Parathyroid adenoma (tissue), 2 donors: Measurements from ENCODE around the gene C2orf76.
"Not testable (repeated sequence)": the region's sequence is repeated elsewhere in the genome, so short reads cannot be mapped to it uniquely, and the experiment has no call there.

ENCODE experiments used
- H2AFZ ChIP-seq: fragments of 300-600 bp; sonication (generic); one replicate; pipeline ENCODE4 v1.7.0; 2017; ENCODE audit warnings: antibody characterized with exemption, mild to moderate bottlenecking
- H3K27ac ChIP-seq: fragments of 300-600 bp; sonication (generic); one replicate; pipeline ENCODE4 v1.7.0; 2017
- H3K27me3 ChIP-seq: fragments of 300-600 bp; sonication (generic); one replicate; pipeline ENCODE4 v1.7.0; 2017; ENCODE audit warnings: low read length; ENCODE audit not compliant: control insufficient read depth, insufficient read depth
- H3K36me3 ChIP-seq: fragments of 300-600 bp; sonication (generic); one replicate; pipeline ENCODE4 v1.7.0; 2017; ENCODE audit warnings: low read length; ENCODE audit not compliant: control insufficient read depth, insufficient read depth
- H3K4me1 ChIP-seq: fragments of 300-600 bp; sonication (generic); one replicate; pipeline ENCODE4 v1.7.0; 2017; ENCODE audit warnings: control low read depth
- H3K4me2 ChIP-seq: fragments of 300-600 bp; sonication (generic); one replicate; pipeline ENCODE4 v1.7.0; 2017; ENCODE audit warnings: low read length
- H3K4me3 ChIP-seq: fragments of 300-600 bp; sonication (generic); one replicate; pipeline ENCODE4 v1.7.0; 2017; ENCODE audit warnings: low read depth, low read length
- H3K79me2 ChIP-seq: fragments of 300-600 bp; sonication (generic); one replicate; pipeline ENCODE4 v1.7.0; 2017; ENCODE audit warnings: control low read depth
- H3K9ac ChIP-seq: fragments of 300-600 bp; sonication (generic); one replicate; pipeline ENCODE4 v1.7.0; 2017; ENCODE audit warnings: mild to moderate bottlenecking
- H3K9me3 ChIP-seq: fragments of 300-600 bp; sonication (generic); one replicate; pipeline ENCODE4 v1.7.0; 2017; ENCODE audit warnings: low read length; ENCODE audit not compliant: control insufficient read depth
- CTCF ChIP-seq: fragments of 300-600 bp; sonication (generic); IDR thresholded peaks from one replicate; pipeline ENCODE4 v1.7.0; 2017; ENCODE audit warnings: antibody characterized with exemption, mild to moderate bottlenecking
- donor health status: primary hyperparathyroidism.

C2orf76 gene

GRCh38 chr2:119378566-119378965 lies 11.9 kb upstream of the C2orf76 start:
- H3K27me3 ChIP-seq, result no peaks in the 10 kb centered on the region
- no peak overlapping the region for H3K9ac ChIP-seq
- H2AFZ ChIP-seq, result no peak overlapping the region
- no peaks in the 10 kb centered on the region for H3K9me3 ChIP-seq
- H3K27ac ChIP-seq, result no peak overlapping the region
- no peak overlapping the region for H3K4me3 ChIP-seq
- no peaks in the 10 kb centered on the region for H3K79me2 ChIP-seq
- no peak overlapping the region for H3K4me2 ChIP-seq
- TF ChIP-seq CTCF, result no peak
- H3K36me3 ChIP-seq, result no peaks in the 10 kb centered on the region
- peaks cover 7% of the 10 kb centered on the region for H3K4me1 ChIP-seq

GRCh38 chr2:119377993-119378345 lies 11.3 kb upstream of the C2orf76 start:
- Histone ChIP-seq H3K79me2 (no peaks in the 10 kb centered on the region), H3K36me3 (no peaks in the 10 kb centered on the region), H3K4me3 (no peak overlapping the region), H3K4me2 (no peak overlapping the region), H3K9me3 (no peaks in the 10 kb centered on the region), H3K9ac (no peak overlapping the region), H2AFZ (no peak overlapping the region), H3K27ac (no peak overlapping the region), H3K4me1 (peaks cover under 1% of the 10 kb centered on the region), H3K27me3 (no peaks in the 10 kb centered on the region)
- no peak for TF ChIP-seq CTCF

GRCh38 chr2:119377294-119377992 lies 10.8 kb upstream of the C2orf76 start:
- Histone ChIP-seq H3K9me3 (no peaks in the 10 kb centered on the region), H3K4me3 (no peak overlapping the region), H3K36me3 (no peaks in the 10 kb centered on the region), H3K27ac (no peak overlapping the region), H3K4me1 (no peaks in the 10 kb centered on the region), H3K9ac (no peak overlapping the region), H2AFZ (no peak overlapping the region), H3K27me3 (no peaks in the 10 kb centered on the region), H3K4me2 (no peak overlapping the region), H3K79me2 (no peaks in the 10 kb centered on the region)
- TF ChIP-seq CTCF, result no peak

GRCh38 chr2:119376810-119377209 lies 10.2 kb upstream of the C2orf76 start:
- no peaks in the 10 kb centered on the region for H3K27me3 ChIP-seq
- no peaks in the 10 kb centered on the region for H3K36me3 ChIP-seq
- H3K79me2 ChIP-seq, result no peaks in the 10 kb centered on the region
- no peak overlapping the region for H3K9ac ChIP-seq
- H3K27ac ChIP-seq, result no peak overlapping the region
- no peak for TF ChIP-seq CTCF
- H3K4me2 ChIP-seq, result no peak overlapping the region
- no peaks in the 10 kb centered on the region for H3K9me3 ChIP-seq
- no peaks in the 10 kb centered on the region for H3K4me1 ChIP-seq
- no peak overlapping the region for H3K4me3 ChIP-seq
- H2AFZ ChIP-seq, result no peak overlapping the region

- not testable (repeated sequence) for H3K4me3 ChIP-seq, H2AFZ ChIP-seq, H3K36me3 ChIP-seq, H3K9me3 ChIP-seq, H3K27me3 ChIP-seq, H3K4me1 ChIP-seq, H3K79me2 ChIP-seq, H3K4me2 ChIP-seq, H3K27ac ChIP-seq, H3K9ac ChIP-seq
These were observed 9.8 kb upstream of the C2orf76 start for GRCh38 chr2:119376406-119376805.

GRCh38 chr2:119373907-119374745 lies 7.5 kb upstream of the C2orf76 start:
- peaks cover 13% of the 10 kb centered on the region for H3K4me1 ChIP-seq
- not testable (repeated sequence) for H3K27me3 ChIP-seq, H3K9ac ChIP-seq, H3K4me3 ChIP-seq, H3K27ac ChIP-seq, H3K4me2 ChIP-seq, H3K36me3 ChIP-seq, H2AFZ ChIP-seq, H3K9me3 ChIP-seq, H3K79me2 ChIP-seq
